Measurements from ENCODE around the gene THBS3. TPM values are rescaled to one million over a fixed set of nuclear protein-coding genes. Genes with fewer than 3 reads are reported as not detected.

Gene THBS3
- total and polyA plus RNA-seq, 2 of the 4 experiments (the other 2 are of a cell fraction): 15.1 to 30.4 TPM

GRCh38 chr1:155255243-155256007 lies 47.7 kb upstream of the THBS3 start, which contains the start of gene ENTREP3:
ENTREP3 (minus strand) TSS chr1:155255483; CDS start chr1:155254877, 606 bp downstream.
- Histone ChIP-seq H3K9me1 (ENCODE audit: insufficient read depth, low read length) (peaks cover 4% of the 10 kb centered on the region), H2BK20ac (ENCODE audit: low read depth, low read length) (peak within 1 kb of the TSS; percentile 75; the same call in 1 of the 2 replicates), H2BK5ac (ENCODE audit: low read depth, low read length, poor library complexity, severe bottlenecking) (peak within 1 kb of the TSS; percentile 88), H2BK15ac (ENCODE audit: low read depth, low read length) (no peak within 1 kb of the TSS; the same call in 2 of the 3 replicates), H3K14ac (replicated peaks; ENCODE audit: low read depth, low read length) (peak within 1 kb of the TSS; percentile 94), H3K4me1 (ENCODE audit: control insufficient read depth, insufficient read depth, low read length) (peaks cover 17% of the 10 kb centered on the region), H4K5ac (ENCODE audit: low read depth, low read length) (peak within 1 kb of the TSS; percentile 94), H4K8ac (ENCODE audit: low read depth in 2 of 2, low read length in 2 of 2) (peak within 1 kb of the TSS; percentile 17 to 99; a peak in 3 of 4 replicates), H3K36me3 (ENCODE audit: control insufficient read depth, insufficient read depth, low read length) (peaks cover 15% of the 10 kb centered on the region), H3K9me3 (ENCODE audit: control insufficient read depth, insufficient read depth, low read length) (no peaks in the 10 kb centered on the region), H4K20me1 (ENCODE audit: insufficient read depth, low read length) (no peaks in the 10 kb centered on the region), H3K18ac (ENCODE audit: low read depth, low read length) (peak within 1 kb of the TSS; percentile 66), H2AFZ (replicated peaks; ENCODE audit: low read length, poor library complexity) (peak within 1 kb of the TSS; percentile 98), H3K79me1 (ENCODE audit: low read depth in 1 of 2, low read length in 2 of 2) (peaks cover 16 to 46% of the 10 kb centered on the region in 2 experiments), H4K91ac (ENCODE audit: insufficient read depth, low read depth, low read length) (peak within 1 kb of the TSS; percentile 93), H3K4me2 (ENCODE audit: low read depth, low read length) (peak within 1 kb of the TSS; percentile 100), H3K27me3 (ENCODE audit: control insufficient read depth, insufficient read depth, low read length) (no peaks in the 10 kb centered on the region), H3K56ac (ENCODE audit: extremely low read depth, insufficient read depth, low read length) (peak within 1 kb of the TSS; percentile 55; the same call in 1 of the 2 replicates), H3K4ac (ENCODE audit: low read depth, low read length) (peak within 1 kb of the TSS; percentile 99), H2AK5ac (ENCODE audit: low read depth, low read length) (peak within 1 kb of the TSS; percentile 97), H2AK9ac (replicated peaks; ENCODE audit: low read depth, low read length, poor library complexity) (peak within 1 kb of the TSS; percentile 99), H3K4me3 (ENCODE audit: insufficient read depth, low read depth, low read length) (peak within 1 kb of the TSS; percentile 71), H3K9ac (ENCODE audit: low read depth, low read length) (peak within 1 kb of the TSS; percentile 73), H2BK120ac (ENCODE audit: low read depth, low read length) (peak within 1 kb of the TSS; percentile 96), H3K23ac (ENCODE audit: low read depth, low read length) (peak within 1 kb of the TSS; percentile 99), H3K27ac (ENCODE audit: insufficient read depth, low read length) (peak within 1 kb of the TSS; percentile 86)
- no TSS peak for BruUV-seq (replicated peaks)
- ATAC-seq (ENCODE audit: low read depth) (peak; percentile 86), DNase-seq (peak; percentile 78)
- dilution Hi-C loops (cut with HindIII; ENCODE audit: low sequenced_read_pairs, unreplicated experiment): no loop called here
- in situ Hi-C loops (cut with MboI; ENCODE audit: low sequenced_read_pairs): no loop called here
- CTCF ChIA-PET: interaction anchor here (0.6 kb wide), 1 partner anchor 725 kb away, joined by 3 read pairs; no protein-coding TSS in a partner anchor
- POLR2A ChIA-PET (ENCODE audit: unreplicated experiment): interaction anchor here (0.6 kb wide), 1 partner anchor 11 kb away, joined by 6 read pairs; no protein-coding TSS in a partner anchor
- intact Hi-C loops (cut with micrococcal nuclease): no loop called here
- WGBS, 2 experiments (ENCODE audit: extremely low coverage in 2 of 2, insufficient read length in 1 of 2): 2% methylated on average over 15 of the region's 54 CpGs; no CpG with 5 or more reads in 1 of the 2 experiments
- no peak for TF ChIP-seq USF2 (IDR thresholded peaks at IDR 0.05; ENCODE audit: low read depth, low read length)
- 0 out of 2 replicates have a peak, but pooled peaks have one; percentile 33 for TF ChIP-seq POLR2A (IDR thresholded peaks at IDR 0.05; ENCODE audit: low read depth, low read length)
- peak; percentile 86; the same call in 1 of the 2 replicates for TF ChIP-seq MAZ (IDR thresholded peaks at IDR 0.05; ENCODE audit: borderline replicate concordance, low read depth, low read length)
- no peak for TF ChIP-seq RAD21 (IDR thresholded peaks at IDR 0.05; ENCODE audit: low read length)
